HCEC 1CT (cell line): ENCODE results near the gene PRSS35.
"Not testable (repeated sequence)": the region's sequence is repeated elsewhere in the genome, so short reads cannot be mapped to it uniquely, and the experiment has no call there.

Source experiments
- DNase-seq: peaks from one replicate; pipeline ENCODE4 v3.0.0-alpha.2; 2017

PRSS35 gene

GRCh38 chr6:83518816-83519480 is 6.6 kb downstream of the PRSS35 start:
- DNase-seq, result peak; percentile 40

- DNase-seq, result peak; percentile 28
Measured at GRCh38 chr6:83536034-83536646, 23.8 kb downstream of the PRSS35 start.

GRCh38 chr6:83536647-83537589 is 24.6 kb downstream of the PRSS35 start:
- DNase-seq, result no peak

GRCh38 chr6:83539678-83540077 is 27.3 kb downstream of the PRSS35 start:
- DNase-seq, result no peak

GRCh38 chr6:83546636-83547035 is 34.3 kb downstream of the PRSS35 start:
- DNase-seq, result no peak

- not testable (repeated sequence) for DNase-seq
Measured at GRCh38 chr6:83550482-83550881, 38.1 kb downstream of the PRSS35 start.

- DNase-seq, result not testable (repeated sequence)
Measured at GRCh38 chr6:83551748-83552147, 39.4 kb downstream of the PRSS35 start.

GRCh38 chr6:83556871-83557270 is 44.5 kb downstream of the PRSS35 start:
- DNase-seq, result no peak

- no peak for DNase-seq
Measured at GRCh38 chr6:83558975-83559374, 46.6 kb downstream of the PRSS35 start.

GRCh38 chr6:83571663-83572185 is 59.4 kb downstream of the PRSS35 start:
- DNase-seq, result not testable (repeated sequence)

GRCh38 chr6:83574783-83575182 is 62.4 kb downstream of the PRSS35 start:
- no peak for DNase-seq
